ENCODE data around the gene CERCAM. TPM values are rescaled to one million over a fixed set of nuclear protein-coding genes. Genes with fewer than 3 reads are reported as not detected.
A peak's percentile ranks its signal among the peaks of the same experiment; 100 is the strongest.
"Not testable (repeated sequence)": the region's sequence is repeated elsewhere in the genome, so short reads cannot be mapped to it uniquely, and the experiment has no call there.

The CERCAM gene
- total RNA-seq, 3 donors from 2014 or later: 19.8 to 47.5 (median 30.5) TPM

- H3K9me3 ChIP-seq: no peaks in the 10 kb centered on the region
- intact Hi-C loops (cut with DNase I; ENCODE audit: low total_unique reads): no loop called here
- no peak overlapping the region for H3K4me3 ChIP-seq
- no peak for DNase-seq (ENCODE audit: low spot score in 2 of 2)
- TF ChIP-seq, protein P1, sequence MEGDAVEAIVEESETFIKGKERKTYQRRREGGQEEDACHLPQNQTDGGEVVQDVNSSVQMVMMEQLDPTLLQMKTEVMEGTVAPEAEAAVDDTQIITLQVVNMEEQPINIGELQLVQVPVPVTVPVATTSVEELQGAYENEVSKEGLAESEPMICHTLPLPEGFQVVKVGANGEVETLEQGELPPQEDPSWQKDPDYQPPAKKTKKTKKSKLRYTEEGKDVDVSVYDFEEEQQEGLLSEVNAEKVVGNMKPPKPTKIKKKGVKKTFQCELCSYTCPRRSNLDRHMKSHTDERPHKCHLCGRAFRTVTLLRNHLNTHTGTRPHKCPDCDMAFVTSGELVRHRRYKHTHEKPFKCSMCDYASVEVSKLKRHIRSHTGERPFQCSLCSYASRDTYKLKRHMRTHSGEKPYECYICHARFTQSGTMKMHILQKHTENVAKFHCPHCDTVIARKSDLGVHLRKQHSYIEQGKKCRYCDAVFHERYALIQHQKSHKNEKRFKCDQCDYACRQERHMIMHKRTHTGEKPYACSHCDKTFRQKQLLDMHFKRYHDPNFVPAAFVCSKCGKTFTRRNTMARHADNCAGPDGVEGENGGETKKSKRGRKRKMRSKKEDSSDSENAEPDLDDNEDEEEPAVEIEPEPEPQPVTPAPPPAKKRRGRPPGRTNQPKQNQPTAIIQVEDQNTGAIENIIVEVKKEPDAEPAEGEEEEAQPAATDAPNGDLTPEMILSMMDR (IDR thresholded peaks at IDR 0.05): no peak
- TF ChIP-seq POLR2A (IDR thresholded peaks at IDR 0.05) (no peak), POLR2AphosphoS5 (IDR thresholded peaks at IDR 0.05) (no peak)
- H3K4me1 ChIP-seq: no peaks in the 10 kb centered on the region
- H3K36me3 ChIP-seq: no peaks in the 10 kb centered on the region
- H3K27ac ChIP-seq: no peak overlapping the region
- no peaks in the 10 kb centered on the region for H3K27me3 ChIP-seq
Measured at GRCh38 chr9:128409450-128409849, 11.2 kb upstream of the CERCAM start.

GRCh38 chr9:128409978-128410377 lies 10.7 kb upstream of the CERCAM start:
- intact Hi-C loops (cut with DNase I; ENCODE audit: low total_unique reads): no loop called here
- no peaks in the 10 kb centered on the region for H3K36me3 ChIP-seq

DNA sequence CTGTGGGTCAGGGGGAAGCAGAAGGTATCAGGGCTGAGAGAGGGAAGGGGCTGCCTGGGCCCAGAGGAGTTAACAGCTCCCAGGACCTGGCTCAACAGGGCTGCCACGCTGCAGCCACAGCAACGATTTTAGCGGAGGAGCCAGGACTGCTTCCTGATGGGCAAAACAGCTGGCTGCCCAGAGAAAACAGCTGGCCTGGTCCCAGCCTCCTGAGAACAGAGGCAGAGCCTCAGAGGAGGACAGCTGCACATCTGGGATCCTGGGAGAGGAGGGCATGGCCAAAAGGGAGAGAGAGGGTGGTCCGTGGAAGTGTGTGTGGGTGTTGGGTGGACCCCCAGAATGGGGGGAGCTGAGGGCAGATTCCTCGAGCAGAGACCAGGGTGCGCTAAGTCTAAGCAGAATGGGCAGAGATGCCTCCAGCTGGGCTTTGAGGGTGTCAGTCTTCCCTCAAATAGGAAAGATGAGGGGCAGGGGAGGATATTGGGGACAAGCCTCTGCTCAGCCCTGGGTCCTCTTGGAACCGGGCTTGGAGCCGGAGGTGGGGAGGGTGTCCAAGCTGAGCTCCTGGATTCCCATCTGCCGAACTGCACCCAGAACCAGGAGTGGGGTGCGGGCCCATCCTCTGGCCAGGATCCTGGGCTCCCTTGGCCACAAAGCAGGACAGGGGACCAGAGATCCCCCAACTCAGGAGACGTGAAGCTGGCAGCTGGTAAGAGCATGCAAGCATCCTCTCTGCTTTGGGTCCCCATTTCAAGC lies 9.1 kb upstream of the CERCAM start:
- Histone ChIP-seq H3K4me3 (no peak overlapping the region), H3K9me3 (no peaks in the 10 kb centered on the region), H3K27me3 (no peaks in the 10 kb centered on the region), H3K36me3 (no peaks in the 10 kb centered on the region), H3K4me1 (no peaks in the 10 kb centered on the region), H3K27ac (no peak overlapping the region)
- TF ChIP-seq POLR2A (IDR thresholded peaks at IDR 0.05): no peak
- TF ChIP-seq, protein P1 (IDR thresholded peaks at IDR 0.05): no peak
- no peak for TF ChIP-seq POLR2AphosphoS5 (IDR thresholded peaks at IDR 0.05)
- DNase-seq (ENCODE audit: low spot score in 2 of 2): no peak
- intact Hi-C loops (cut with DNase I; ENCODE audit: low total_unique reads): no loop called here

More at GRCh38 chr9:128409978-128410377, 10.7 kb upstream of the CERCAM start:
- H3K4me3 ChIP-seq: no peak overlapping the region
- H3K4me1 ChIP-seq: no peaks in the 10 kb centered on the region
- no peak overlapping the region for H3K27ac ChIP-seq
- TF ChIP-seq POLR2AphosphoS5 (IDR thresholded peaks at IDR 0.05) (no peak), POLR2A (IDR thresholded peaks at IDR 0.05) (no peak)
- TF ChIP-seq, protein P1 (IDR thresholded peaks at IDR 0.05): no peak
- no peaks in the 10 kb centered on the region for H3K27me3 ChIP-seq
- no peaks in the 10 kb centered on the region for H3K9me3 ChIP-seq
- DNase-seq (ENCODE audit: low spot score in 2 of 2): no peak

- no peaks in the 10 kb centered on the region for H3K27me3 ChIP-seq
- no peaks in the 10 kb centered on the region for H3K9me3 ChIP-seq
- intact Hi-C loops (cut with DNase I; ENCODE audit: low total_unique reads): no loop called here
- H3K4me3 ChIP-seq: no peak overlapping the region
- TF ChIP-seq POLR2AphosphoS5 (IDR thresholded peaks at IDR 0.05): no peak
- TF ChIP-seq, protein P1 (IDR thresholded peaks at IDR 0.05): peak in 2 of 3 donors; percentile 20 to 49
- H3K27ac ChIP-seq: no peak overlapping the region
- H3K36me3 ChIP-seq: no peaks in the 10 kb centered on the region
- DNase-seq (ENCODE audit: low spot score in 2 of 2): peak in 1 of 2 donors; percentile 34
- H3K4me1 ChIP-seq: no peaks in the 10 kb centered on the region
Measured at GRCh38 chr9:128412120-128412790, 8.4 kb upstream of the CERCAM start.

DNA sequence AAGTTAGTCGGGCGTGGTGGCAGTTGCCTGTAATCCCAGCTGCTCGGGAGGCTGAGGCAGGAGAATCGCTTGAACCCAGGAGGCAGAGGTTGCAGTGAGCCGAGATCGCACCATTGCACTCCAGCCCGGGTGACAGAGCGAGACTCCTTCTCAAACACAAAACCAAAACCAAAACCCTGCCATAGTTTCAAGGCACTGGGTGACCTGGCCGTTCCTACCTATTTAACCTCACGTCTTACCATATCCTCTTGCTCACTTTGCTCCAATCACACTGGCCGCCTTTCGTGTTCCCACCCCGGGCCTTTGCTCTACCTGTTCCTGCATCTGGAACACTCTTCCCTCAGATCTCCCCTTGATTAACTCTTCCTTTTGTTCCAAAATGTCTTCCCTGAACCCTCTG lies 6.9 kb upstream of the CERCAM start:
- H3K4me3 ChIP-seq; DNase-seq (ENCODE audit: low spot score in 2 of 2); H3K27ac ChIP-seq; H3K4me1 ChIP-seq; H3K27me3 ChIP-seq; H3K36me3 ChIP-seq; intact Hi-C loops (cut with DNase I; ENCODE audit: low total_unique reads); H3K9me3 ChIP-seq: not testable (repeated sequence)

Data from breast epithelium (tissue), 4 donors.